H1 (cell line): Measurements from ENCODE around the gene TBX18. TPM values are rescaled to one million over a fixed set of nuclear protein-coding genes. Genes with fewer than 3 reads are reported as not detected.

Source experiments
- CTCF ChIA-PET: fragments of 300-600 bp; sonication (Branson Sonifier 250); formaldehyde crosslinking; loops from one replicate; lab custom pipeline; 2021; ENCODE audit not compliant: partially characterized antibody; lab: Charles Lee
- POLR2A ChIA-PET: fragments of 300-600 bp; sonication (Branson Sonifier 250); formaldehyde crosslinking; loops from one replicate; lab custom pipeline; 2021; ENCODE audit warnings: inconsistent platforms; ENCODE audit not compliant: partially characterized antibody; lab: Charles Lee
- DNase-seq, 2 experiments: peaks; one replicate each; pipeline versions ENCODE4 v3.0.0 to v3.0.0-alpha.2; 2010 to 2022; ENCODE audit warnings: low spot score in 2 of 2, low read depth in 1 of 2, mixed read lengths in 1 of 2
- FAIRE-seq: peaks from 2 replicates; lab custom pipeline; 2011; peaks lifted over from hg19 to GRCh38; lab: Jason Lieb, UNC
- H2AFZ ChIP-seq: 2 replicates; pipeline ENCODE4 v1.8.1; 2012; ENCODE audit warnings: low read length, inconsistent platforms
- H2AK5ac ChIP-seq: 2 replicates; pipeline ENCODE4 v1.6.1; 2013; ENCODE audit warnings: low read depth, low read length
- H2BK120ac ChIP-seq: replicated peaks from 2 replicates; pipeline ENCODE3; 2013; ENCODE audit warnings: low read depth, low read length, inconsistent platforms
- H2BK12ac ChIP-seq: 2 replicates; pipeline ENCODE4 v1.6.1; 2013; ENCODE audit warnings: low read depth, low read length
- H2BK15ac ChIP-seq: 2 replicates; pipeline ENCODE4 v1.6.1; 2013; ENCODE audit warnings: low read length
- H2BK20ac ChIP-seq: 2 replicates; pipeline ENCODE4 v1.6.1; 2013; ENCODE audit warnings: low read length
- H2BK5ac ChIP-seq: 2 replicates; pipeline ENCODE4 v1.6.1; 2013; ENCODE audit warnings: low read depth, low read length
- H3K14ac ChIP-seq: 2 replicates; pipeline ENCODE4 v1.6.1; 2013; ENCODE audit warnings: inconsistent platforms; ENCODE audit not compliant: insufficient read length
- H3K18ac ChIP-seq: 2 replicates; pipeline ENCODE4 v1.6.1; 2013; ENCODE audit warnings: low read length; ENCODE audit errors: extremely low read depth
- H3K23ac ChIP-seq: 2 replicates; pipeline ENCODE4 v1.6.1; 2013; ENCODE audit warnings: inconsistent platforms; ENCODE audit not compliant: insufficient read length
- H3K23me2 ChIP-seq: 2 replicates; pipeline ENCODE4 v1.6.1; 2013; ENCODE audit warnings: low read depth, low read length
- H3K27ac ChIP-seq: 2 replicates; pipeline ENCODE4 v1.6.1; 2011; ENCODE audit warnings: low read depth, low read length, inconsistent platforms
- H3K27me3 ChIP-seq, 4 experiments: replicated peaks in 1 of 4; 1 replicate in 1 of 4; 2 replicates in 3 of 4; pipeline versions ENCODE4 v1.6.1 to v1.8.1; 2011 to 2013; ENCODE audit warnings: low read length in 3 of 4, mild to moderate bottlenecking in 3 of 4, inconsistent platforms in 2 of 4, mixed read lengths in 2 of 4, moderate library complexity in 1 of 4; ENCODE audit not compliant: control insufficient read depth in 3 of 4, insufficient read depth in 3 of 4; ENCODE audit errors: extremely low read depth in 1 of 4
- H3K36me3 ChIP-seq, 4 experiments: 2 replicates each; pipeline versions ENCODE4 v1.6.1 to v1.8.1; 2011 to 2013; ENCODE audit warnings: mild to moderate bottlenecking in 4 of 4, low read length in 3 of 4, moderate library complexity in 2 of 4, control low read depth in 1 of 4, inconsistent platforms in 1 of 4; ENCODE audit not compliant: insufficient read depth in 4 of 4, control insufficient read depth in 2 of 4
- H3K4ac ChIP-seq: replicated peaks from 2 replicates; pipeline ENCODE3; 2013; ENCODE audit warnings: low read length, low read depth, mixed read lengths, inconsistent platforms; ENCODE audit not compliant: insufficient read length
- H3K4me1 ChIP-seq, 4 experiments: replicated peaks in 1 of 4; 1 replicate in 1 of 4; 2 replicates in 3 of 4; pipeline versions ENCODE4 v1.6.1 to v1.8.1; 2011 to 2013; ENCODE audit warnings: low read length in 3 of 4, inconsistent platforms in 2 of 4, mixed read lengths in 1 of 4; ENCODE audit not compliant: insufficient read depth in 4 of 4, control insufficient read depth in 3 of 4
- H3K4me2 ChIP-seq, 2 experiments: 2 replicates each; pipeline versions ENCODE4 v1.6.1 to v1.8.1; 2011 to 2013; ENCODE audit warnings: low read depth in 2 of 2, low read length in 2 of 2, control low read depth in 1 of 2, inconsistent platforms in 1 of 2, mild to moderate bottlenecking in 1 of 2; ENCODE audit not compliant: insufficient read depth in 1 of 2
- H3K4me3 ChIP-seq, 4 experiments: fragments of 200-600, 300-600 bp in 1 of 4; sonication (generic), shearing (Covaris generic), sonication (Bioruptor Twin) in 1 of 4; 2 replicates each; pipeline versions ENCODE4 v1.5.1 to v1.8.1; 2011 to 2016; ENCODE audit warnings: low read length in 4 of 4, low read depth in 3 of 4, control low read depth in 2 of 4, inconsistent platforms in 2 of 4, mild to moderate bottlenecking in 2 of 4, mixed read lengths in 1 of 4, moderate library complexity in 1 of 4; ENCODE audit not compliant: insufficient read depth in 2 of 4; ENCODE audit errors: extremely low read depth in 1 of 4
- H3K56ac ChIP-seq: replicated peaks from 2 replicates; pipeline ENCODE3; 2013; ENCODE audit warnings: low read depth, mild to moderate bottlenecking, mixed read lengths, low read length, inconsistent platforms; ENCODE audit not compliant: insufficient read length
- H3K79me1 ChIP-seq: 2 replicates; pipeline ENCODE4 v1.6.1; 2013; ENCODE audit warnings: low read depth, low read length, control low read depth
- H3K79me2 ChIP-seq, 2 experiments: 2 replicates each; pipeline versions ENCODE4 v1.6.1 to v1.8.1; 2012 to 2013; ENCODE audit warnings: low read length in 2 of 2, mild to moderate bottlenecking in 2 of 2, inconsistent platforms in 1 of 2; ENCODE audit not compliant: insufficient read depth in 2 of 2, control insufficient read depth in 1 of 2
- H3K9ac ChIP-seq, 4 experiments: replicated peaks in 1 of 4; 1 replicate in 1 of 4; 2 replicates in 3 of 4; pipeline versions ENCODE4 v1.6.1 to v1.8.1; 2011 to 2013; ENCODE audit warnings: low read depth in 3 of 4, low read length in 3 of 4, control low read depth in 2 of 4, mild to moderate bottlenecking in 2 of 4, moderate library complexity in 2 of 4, inconsistent platforms in 1 of 4; ENCODE audit errors: extremely low read depth in 1 of 4
- H3K9me3 ChIP-seq, 2 experiments: 2 replicates each; pipeline versions ENCODE4 v1.6.1 to v1.8.1; 2012 to 2013; ENCODE audit warnings: mild to moderate bottlenecking in 2 of 2, moderate library complexity in 2 of 2, control low read depth in 1 of 2, inconsistent platforms in 1 of 2, low read depth in 1 of 2, low read length in 1 of 2, mixed read lengths in 1 of 2; ENCODE audit not compliant: insufficient read depth in 2 of 2
- H4K20me1 ChIP-seq, 2 experiments: replicated peaks in 1 of 2; 2 replicates each; pipeline versions ENCODE3 to v1.8.1; 2011 to 2013; ENCODE audit warnings: inconsistent platforms in 2 of 2, low read length in 2 of 2, mild to moderate bottlenecking in 1 of 2; ENCODE audit not compliant: insufficient read depth in 2 of 2, control insufficient read depth in 1 of 2
- H4K5ac ChIP-seq: 2 replicates; pipeline ENCODE4 v1.6.1; 2013; ENCODE audit warnings: low read length, low read depth, mixed read lengths, inconsistent platforms; ENCODE audit not compliant: insufficient read length
- H4K8ac ChIP-seq: 2 replicates; pipeline ENCODE4 v1.8.0; 2013; ENCODE audit warnings: mild to moderate bottlenecking, moderate library complexity, low read length, inconsistent platforms; ENCODE audit not compliant: insufficient read depth; ENCODE audit errors: extremely low read depth
- H4K91ac ChIP-seq: replicated peaks from 2 replicates; pipeline ENCODE3; 2013; ENCODE audit warnings: low read length, mixed read lengths, inconsistent platforms; ENCODE audit not compliant: insufficient read length
- ASH2L ChIP-seq: fragments of 200-600, 300-600 bp; sonication (generic); IDR thresholded peaks from one replicate; pipeline ENCODE4 v1.7.1; 2017; ENCODE audit warnings: low read length
- CBX5 ChIP-seq: fragments of 300-800, 300-1000 bp; sonication (generic); IDR thresholded peaks from 2 replicates; pipeline ENCODE4 v1.7.1; 2016; ENCODE audit warnings: antibody characterized with exemption, low read length, low read depth
- CHD2 ChIP-seq: IDR thresholded peaks from 2 replicates; pipeline ENCODE4 v1.6.1; 2012; ENCODE audit warnings: low read length, improper control_type of control experiment
- KDM1A ChIP-seq: fragments of 200-600, 300-600 bp; sonication (generic); IDR thresholded peaks from 2 replicates; pipeline ENCODE4 v1.7.1; 2016; ENCODE audit warnings: mild to moderate bottlenecking, low read length, borderline replicate concordance
- NANOG ChIP-seq: IDR thresholded peaks from 2 replicates; pipeline ENCODE4 v1.6.1; 2011; ENCODE audit warnings: low read length, low read depth, mild to moderate bottlenecking, inconsistent platforms; ENCODE audit not compliant: insufficient read depth, poor library complexity, severe bottlenecking
- NRF1 ChIP-seq: IDR thresholded peaks from 2 replicates; pipeline ENCODE4 v1.6.1; 2011; ENCODE audit warnings: mild to moderate bottlenecking, low read depth, low read length, improper control_type of control experiment
- POU5F1 ChIP-seq: IDR thresholded peaks from 2 replicates; pipeline ENCODE4 v1.6.1; 2011; ENCODE audit warnings: low read depth, mild to moderate bottlenecking, low read length, moderate library complexity
- RFX5 ChIP-seq: IDR thresholded peaks from 2 replicates; pipeline ENCODE4 v1.6.1; 2011; ENCODE audit warnings: low read depth, low read length, improper control_type of control experiment, borderline replicate concordance
- SIRT6 ChIP-seq: IDR thresholded peaks from one replicate; pipeline ENCODE4 v1.7.1; 2012; ENCODE audit warnings: low read length, inconsistent platforms
- SIX5 ChIP-seq: IDR thresholded peaks from 2 replicates; pipeline ENCODE4 v1.6.1; 2011; ENCODE audit warnings: mild to moderate bottlenecking, low read depth, low read length
- WGBS, 2 experiments: shearing (Covaris generic) in 1 of 2; methylation state at CpG; one replicate each; pipeline versions ENCODE4 v1.1.6 to v1.1.7; 2013 to 2015; ENCODE audit warnings: low lambda C conversion rate in 2 of 2, mixed read lengths in 2 of 2, inconsistent platforms in 1 of 2, low coverage in 1 of 2, missing lambda C conversion rate in 1 of 2; ENCODE audit not compliant: insufficient replicate concordance in 2 of 2, insufficient coverage in 1 of 2, insufficient read length in 1 of 2; ENCODE audit errors: extremely low coverage in 1 of 2, missing lambda C conversion rate in 1 of 2; 5-methylcytosine and 5-hydroxymethylcytosine counted together
- polyA plus RNA-seq, 7 experiments: library from polyadenylated mRNA; depleted of rRNA in 3 of 7; stranded (reverse) in 5 of 7; unstranded in 2 of 7; fragments of >200 nt in 5 of 7; fragments of 200-250 nt in 2 of 7; gene quantifications; 1 replicate in 5 of 7; 2 replicates in 1 of 7; 4 replicates in 1 of 7; pipeline versions ENCODE4 v1.2.1 to v1.2.3, GENCODE V29; 2011 to 2013; ENCODE audit warnings: missing spikeins in 2 of 7, mixed read lengths in 2 of 7
- total RNA-seq: library from RNA; stranded (reverse); fragmentation: NEBNext Ultra II Directional; extraction: Animal tissue kit (Norgen Biotek cat#: 25700); gene quantifications from 2 replicates; pipeline ENCODE4 v1.2.1, GENCODE V29; 2021
- TF ChIP-seq, protein P1 (sequence below): IDR thresholded peaks from 2 replicates; pipeline ENCODE4 v1.6.1; 2012; ENCODE audit warnings: inconsistent platforms
- TF ChIP-seq, protein P2 (sequence below): IDR thresholded peaks from 2 replicates; pipeline ENCODE4 v1.6.1; 2011; ENCODE audit warnings: low read length, improper control_type of control experiment

TBX18 gene
- total and polyA plus RNA-seq, 2 of the 8 experiments (the other 6 are each of a cell fraction or from before 2014, with no cell fraction given) = 0.02 TPM; not detected in 1

- Histone ChIP-seq H3K27ac (no peak overlapping the region), H3K18ac (no peak overlapping the region), H2BK5ac (no peak overlapping the region), H4K20me1 (no peaks in the 10 kb centered on the region), H3K79me2 (no peaks in the 10 kb centered on the region), H2BK12ac (no peak overlapping the region), H3K9me3 (no peaks in the 10 kb centered on the region), H3K14ac (no peak overlapping the region), H3K4me2 (no peak overlapping the region), H4K5ac (no peak overlapping the region), H3K23me2 (no peaks in the 10 kb centered on the region; the same call in 1 of the 2 replicates), H3K4me3 (no peak overlapping the region), H2BK15ac (no peak overlapping the region), H3K9ac (no peak overlapping the region), H2AK5ac (no peak overlapping the region), H3K23ac (no peak overlapping the region), H3K79me1 (no peaks in the 10 kb centered on the region), H3K56ac (no peak overlapping the region), H2AFZ (no peak overlapping the region), H2BK120ac (no peak overlapping the region), H3K36me3 (no peaks in the 10 kb centered on the region), H3K27me3 (no peaks in the 10 kb centered on the region), H3K4ac (no peak overlapping the region), H3K4me1 (no peaks in the 10 kb centered on the region), H2BK20ac (no peak overlapping the region), H4K8ac (no peak overlapping the region), H4K91ac (no peak overlapping the region)
- DNase-seq = no peak
- ChIA-PET CTCF (interaction anchor here (0.6 to 0.9 kb wide), 2 partner anchors 11 to 111 kb away, joined by 3 read pairs; no protein-coding TSS in a partner anchor), POLR2A (no interaction called here)
- 94% methylated on average over 1 of the region's 1 CpG; no CpG with 5 or more reads in 1 of the 2 experiments for WGBS, 2 experiments
- FAIRE-seq = no peak
- TF ChIP-seq ASH2L (no peak), CHD2 (no peak), SIRT6 (no peak), SIX5 (no peak), KDM1A (no peak), NANOG (no peak), POU5F1 (no peak), RFX5 (no peak), CBX5 (no peak), NRF1 (no peak)
- TF ChIP-seq, protein P1, sequence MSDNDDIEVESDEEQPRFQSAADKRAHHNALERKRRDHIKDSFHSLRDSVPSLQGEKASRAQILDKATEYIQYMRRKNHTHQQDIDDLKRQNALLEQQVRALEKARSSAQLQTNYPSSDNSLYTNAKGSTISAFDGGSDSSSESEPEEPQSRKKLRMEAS = no peak
- TF ChIP-seq, protein P2, sequence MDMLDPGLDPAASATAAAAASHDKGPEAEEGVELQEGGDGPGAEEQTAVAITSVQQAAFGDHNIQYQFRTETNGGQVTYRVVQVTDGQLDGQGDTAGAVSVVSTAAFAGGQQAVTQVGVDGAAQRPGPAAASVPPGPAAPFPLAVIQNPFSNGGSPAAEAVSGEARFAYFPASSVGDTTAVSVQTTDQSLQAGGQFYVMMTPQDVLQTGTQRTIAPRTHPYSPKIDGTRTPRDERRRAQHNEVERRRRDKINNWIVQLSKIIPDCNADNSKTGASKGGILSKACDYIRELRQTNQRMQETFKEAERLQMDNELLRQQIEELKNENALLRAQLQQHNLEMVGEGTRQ = no peak
These were observed 33.9 kb upstream of the TBX18 start for GRCh38 chr6:84798257-84798656.
